ENCODE measurements around the gene LHFPL6.

Gene LHFPL6

GRCh38 chr13:39597838-39598237 is 5.2 kb downstream of the LHFPL6 start:
- peaks cover 5 to 7% of the 10 kb centered on the region in 2 donors for H3K4me1 ChIP-seq (ENCODE audit: control insufficient read depth in 2 of 2, insufficient read depth in 2 of 2, low read length in 2 of 2)
- H3K36me3 ChIP-seq (ENCODE audit: control insufficient read depth in 2 of 2, insufficient read depth in 2 of 2, low read length in 2 of 2): no peaks in the 10 kb centered on the region
- H3K9me3 ChIP-seq (ENCODE audit: control insufficient read depth in 2 of 2, low read length in 2 of 2): no peaks in the 10 kb centered on the region
- no peak overlapping the region for H3K27ac ChIP-seq (ENCODE audit: low read depth in 2 of 2, low read length in 2 of 2)
- no peak overlapping the region for H3K4me3 ChIP-seq (ENCODE audit: low read length in 2 of 2)
- H3K27me3 ChIP-seq (ENCODE audit: control insufficient read depth in 2 of 2, insufficient read depth in 2 of 2, low read length in 2 of 2): peaks cover 4 to 5% of the 10 kb centered on the region in 2 donors
- H3K9ac ChIP-seq (ENCODE audit: low read depth in 1 of 2, low read length in 2 of 2): no peak overlapping the region

- Histone ChIP-seq H3K27me3 (ENCODE audit: control insufficient read depth in 2 of 2, insufficient read depth in 2 of 2, low read length in 2 of 2) (peaks cover 0 to 4% of the 10 kb centered on the region in 2 donors), H3K36me3 (ENCODE audit: control insufficient read depth in 2 of 2, insufficient read depth in 2 of 2, low read length in 2 of 2) (no peaks in the 10 kb centered on the region), H3K4me1 (ENCODE audit: control insufficient read depth in 2 of 2, insufficient read depth in 2 of 2, low read length in 2 of 2) (no peaks in the 10 kb centered on the region), H3K9ac (ENCODE audit: low read depth in 1 of 2, low read length in 2 of 2) (no peak overlapping the region), H3K27ac (ENCODE audit: low read depth in 2 of 2, low read length in 2 of 2) (no peak overlapping the region), H3K9me3 (ENCODE audit: control insufficient read depth in 2 of 2, low read length in 2 of 2) (no peaks in the 10 kb centered on the region), H3K4me3 (ENCODE audit: low read length in 2 of 2) (no peak overlapping the region)
Observed at GRCh38 chr13:39596685-39597084, 6.3 kb downstream of the LHFPL6 start.

GRCh38 chr13:39596176-39596575 is 6.8 kb downstream of the LHFPL6 start:
- Histone ChIP-seq H3K27ac (ENCODE audit: low read depth in 2 of 2, low read length in 2 of 2) (no peak overlapping the region), H3K9ac (ENCODE audit: low read depth in 1 of 2, low read length in 2 of 2) (no peak overlapping the region), H3K4me1 (ENCODE audit: control insufficient read depth in 2 of 2, insufficient read depth in 2 of 2, low read length in 2 of 2) (no peaks in the 10 kb centered on the region), H3K4me3 (ENCODE audit: low read length in 2 of 2) (no peak overlapping the region), H3K27me3 (ENCODE audit: control insufficient read depth in 2 of 2, insufficient read depth in 2 of 2, low read length in 2 of 2) (peaks cover 0 to 4% of the 10 kb centered on the region in 2 donors), H3K9me3 (ENCODE audit: control insufficient read depth in 2 of 2, low read length in 2 of 2) (no peaks in the 10 kb centered on the region), H3K36me3 (ENCODE audit: control insufficient read depth in 2 of 2, insufficient read depth in 2 of 2, low read length in 2 of 2) (no peaks in the 10 kb centered on the region)

- H3K4me1 ChIP-seq (ENCODE audit: control insufficient read depth in 2 of 2, insufficient read depth in 2 of 2, low read length in 2 of 2): no peaks in the 10 kb centered on the region
- H3K9ac ChIP-seq (ENCODE audit: low read depth in 1 of 2, low read length in 2 of 2): no peak overlapping the region
- H3K9me3 ChIP-seq (ENCODE audit: control insufficient read depth in 2 of 2, low read length in 2 of 2): no peaks in the 10 kb centered on the region
- no peak overlapping the region for H3K4me3 ChIP-seq (ENCODE audit: low read length in 2 of 2)
- H3K27me3 ChIP-seq (ENCODE audit: control insufficient read depth in 2 of 2, insufficient read depth in 2 of 2, low read length in 2 of 2): no peaks in the 10 kb centered on the region
- H3K27ac ChIP-seq (ENCODE audit: low read depth in 2 of 2, low read length in 2 of 2): no peak overlapping the region
- no peaks in the 10 kb centered on the region for H3K36me3 ChIP-seq (ENCODE audit: control insufficient read depth in 2 of 2, insufficient read depth in 2 of 2, low read length in 2 of 2)
Observed at GRCh38 chr13:39590466-39591036, 12.4 kb downstream of the LHFPL6 start.

- Histone ChIP-seq H3K36me3 (ENCODE audit: control insufficient read depth in 2 of 2, insufficient read depth in 2 of 2, low read length in 2 of 2) (no peaks in the 10 kb centered on the region), H3K4me3 (ENCODE audit: low read length in 2 of 2) (no peak overlapping the region), H3K27me3 (ENCODE audit: control insufficient read depth in 2 of 2, insufficient read depth in 2 of 2, low read length in 2 of 2) (no peaks in the 10 kb centered on the region), H3K4me1 (ENCODE audit: control insufficient read depth in 2 of 2, insufficient read depth in 2 of 2, low read length in 2 of 2) (no peaks in the 10 kb centered on the region), H3K27ac (ENCODE audit: low read depth in 2 of 2, low read length in 2 of 2) (no peak overlapping the region), H3K9ac (ENCODE audit: low read depth in 1 of 2, low read length in 2 of 2) (no peak overlapping the region), H3K9me3 (ENCODE audit: control insufficient read depth in 2 of 2, low read length in 2 of 2) (no peaks in the 10 kb centered on the region)
Observed at GRCh38 chr13:39588384-39588783, 14.6 kb downstream of the LHFPL6 start.

- no peaks in the 10 kb centered on the region for H3K4me1 ChIP-seq (ENCODE audit: control insufficient read depth in 2 of 2, insufficient read depth in 2 of 2, low read length in 2 of 2)
- H3K27me3 ChIP-seq (ENCODE audit: control insufficient read depth in 2 of 2, insufficient read depth in 2 of 2, low read length in 2 of 2): no peaks in the 10 kb centered on the region
- no peaks in the 10 kb centered on the region for H3K36me3 ChIP-seq (ENCODE audit: control insufficient read depth in 2 of 2, insufficient read depth in 2 of 2, low read length in 2 of 2)
- H3K9me3 ChIP-seq (ENCODE audit: control insufficient read depth in 2 of 2, low read length in 2 of 2): no peaks in the 10 kb centered on the region
- H3K4me3 ChIP-seq (ENCODE audit: low read length in 2 of 2): no peak overlapping the region
- H3K9ac ChIP-seq (ENCODE audit: low read depth in 1 of 2, low read length in 2 of 2): no peak overlapping the region
- H3K27ac ChIP-seq (ENCODE audit: low read depth in 2 of 2, low read length in 2 of 2): no peak overlapping the region
Observed at GRCh38 chr13:39587939-39588338, 15.1 kb downstream of the LHFPL6 start.

- Histone ChIP-seq H3K27ac (ENCODE audit: low read depth in 2 of 2, low read length in 2 of 2) (no peak overlapping the region), H3K9me3 (ENCODE audit: control insufficient read depth in 2 of 2, low read length in 2 of 2) (no peaks in the 10 kb centered on the region), H3K27me3 (ENCODE audit: control insufficient read depth in 2 of 2, insufficient read depth in 2 of 2, low read length in 2 of 2) (no peaks in the 10 kb centered on the region), H3K4me1 (ENCODE audit: control insufficient read depth in 2 of 2, insufficient read depth in 2 of 2, low read length in 2 of 2) (no peaks in the 10 kb centered on the region), H3K9ac (ENCODE audit: low read depth in 1 of 2, low read length in 2 of 2) (no peak overlapping the region), H3K36me3 (ENCODE audit: control insufficient read depth in 2 of 2, insufficient read depth in 2 of 2, low read length in 2 of 2) (no peaks in the 10 kb centered on the region), H3K4me3 (ENCODE audit: low read length in 2 of 2) (no peak overlapping the region)
Observed at GRCh38 chr13:39586958-39587605, 15.9 kb downstream of the LHFPL6 start.

- no peak overlapping the region for H3K4me3 ChIP-seq (ENCODE audit: low read length in 2 of 2)
- H3K9ac ChIP-seq (ENCODE audit: low read depth in 1 of 2, low read length in 2 of 2): no peak overlapping the region
- no peak overlapping the region for H3K27ac ChIP-seq (ENCODE audit: low read depth in 2 of 2, low read length in 2 of 2)
- no peaks in the 10 kb centered on the region for H3K9me3 ChIP-seq (ENCODE audit: control insufficient read depth in 2 of 2, low read length in 2 of 2)
- H3K36me3 ChIP-seq (ENCODE audit: control insufficient read depth in 2 of 2, insufficient read depth in 2 of 2, low read length in 2 of 2): no peaks in the 10 kb centered on the region
- no peaks in the 10 kb centered on the region for H3K4me1 ChIP-seq (ENCODE audit: control insufficient read depth in 2 of 2, insufficient read depth in 2 of 2, low read length in 2 of 2)
- H3K27me3 ChIP-seq (ENCODE audit: control insufficient read depth in 2 of 2, insufficient read depth in 2 of 2, low read length in 2 of 2): no peaks in the 10 kb centered on the region
Observed at GRCh38 chr13:39586151-39586550, 16.8 kb downstream of the LHFPL6 start.

- Histone ChIP-seq H3K27ac (ENCODE audit: low read depth in 2 of 2, low read length in 2 of 2) (no peak overlapping the region), H3K27me3 (ENCODE audit: control insufficient read depth in 2 of 2, insufficient read depth in 2 of 2, low read length in 2 of 2) (no peaks in the 10 kb centered on the region), H3K36me3 (ENCODE audit: control insufficient read depth in 2 of 2, insufficient read depth in 2 of 2, low read length in 2 of 2) (no peaks in the 10 kb centered on the region), H3K9me3 (ENCODE audit: control insufficient read depth in 2 of 2, low read length in 2 of 2) (no peaks in the 10 kb centered on the region), H3K9ac (ENCODE audit: low read depth in 1 of 2, low read length in 2 of 2) (no peak overlapping the region), H3K4me1 (ENCODE audit: control insufficient read depth in 2 of 2, insufficient read depth in 2 of 2, low read length in 2 of 2) (no peaks in the 10 kb centered on the region), H3K4me3 (ENCODE audit: low read length in 2 of 2) (no peak overlapping the region)
Observed at GRCh38 chr13:39585219-39585618, 17.8 kb downstream of the LHFPL6 start.

GRCh38 chr13:39580881-39581575 is 22.0 kb downstream of the LHFPL6 start:
- Histone ChIP-seq H3K4me3 (ENCODE audit: low read length in 2 of 2) (no peak overlapping the region), H3K27me3 (ENCODE audit: control insufficient read depth in 2 of 2, insufficient read depth in 2 of 2, low read length in 2 of 2) (no peaks in the 10 kb centered on the region), H3K4me1 (ENCODE audit: control insufficient read depth in 2 of 2, insufficient read depth in 2 of 2, low read length in 2 of 2) (no peaks in the 10 kb centered on the region), H3K27ac (ENCODE audit: low read depth in 2 of 2, low read length in 2 of 2) (no peak overlapping the region), H3K36me3 (ENCODE audit: control insufficient read depth in 2 of 2, insufficient read depth in 2 of 2, low read length in 2 of 2) (no peaks in the 10 kb centered on the region), H3K9me3 (ENCODE audit: control insufficient read depth in 2 of 2, low read length in 2 of 2) (no peaks in the 10 kb centered on the region), H3K9ac (ENCODE audit: low read depth in 1 of 2, low read length in 2 of 2) (no peak overlapping the region)
